Mesenteric fat pad (tissue), 1 donor: ENCODE data around the gene CHSY1. TPM values are rescaled to one million over a fixed set of nuclear protein-coding genes. Genes with fewer than 3 reads are reported as not detected.

Source experiments
- DNase-seq: peaks from one replicate; pipeline ENCODE4 v3.0.0-alpha.2; 2020; ENCODE audit warnings: low spot score
- total RNA-seq: library from RNA; stranded (reverse); fragmentation: NEBNext Ultra II Directional; extraction: Animal tissue kit (Norgen Biotek cat#: 25700); gene quantifications from one replicate; pipeline ENCODE4 v1.2.1, GENCODE V29; 2021
- donor health status: DM: yes; HTN: yes; CAD: no.

CHSY1 gene
- total RNA-seq, 1 donor from 2014 or later: 53.5 TPM

GRCh38 chr15:101189409-101190091 is 62.3 kb downstream of the CHSY1 start:
- DNase-seq: no peak

GRCh38 chr15:101188637-101189408 is 63.0 kb downstream of the CHSY1 start:
- no peak for DNase-seq

GRCh38 chr15:101187820-101188636 is 63.8 kb downstream of the CHSY1 start:
- DNase-seq: no peak

GRCh38 chr15:101185770-101186169 is 66.1 kb downstream of the CHSY1 start:
- DNase-seq: no peak

GRCh38 chr15:101185336-101185735 is 66.5 kb downstream of the CHSY1 start:
- no peak for DNase-seq

GRCh38 chr15:101184830-101185229 is 67.0 kb downstream of the CHSY1 start:
- DNase-seq: no peak

- DNase-seq: no peak
Observed at GRCh38 chr15:101183931-101184305, 67.9 kb downstream of the CHSY1 start.

- no peak for DNase-seq
Observed at GRCh38 chr15:101183226-101183930, 68.5 kb downstream of the CHSY1 start.

GRCh38 chr15:101182215-101182614 is 69.6 kb downstream of the CHSY1 start:
- DNase-seq: no peak

- no peak for DNase-seq
Observed at GRCh38 chr15:101181349-101181748, 70.5 kb downstream of the CHSY1 start.

- DNase-seq: no peak
Observed at GRCh38 chr15:101180620-101181307, 71.1 kb downstream of the CHSY1 start.

GRCh38 chr15:101179341-101180153 is 72.3 kb downstream of the CHSY1 start:
- DNase-seq: no peak

- no peak for DNase-seq
Observed at GRCh38 chr15:101178931-101179330, 72.9 kb downstream of the CHSY1 start.

GRCh38 chr15:101178479-101178878 is 73.4 kb downstream of the CHSY1 start:
- no peak for DNase-seq

- DNase-seq: no peak
Observed at GRCh38 chr15:101177866-101178265, 74.0 kb downstream of the CHSY1 start.

GRCh38 chr15:101176625-101177024 is 75.2 kb downstream of the CHSY1 start:
- DNase-seq: no peak

GRCh38 chr15:101175401-101175800 is 76.4 kb downstream of the CHSY1 start:
- DNase-seq: peak; percentile 73

- peak; percentile 87 for DNase-seq
Observed at GRCh38 chr15:101174152-101174920, 77.5 kb downstream of the CHSY1 start.
